GM12878 (cell line): Measurements from ENCODE around the gene BIRC7. TPM values are rescaled to one million over a fixed set of nuclear protein-coding genes. Genes with fewer than 3 reads are reported as not detected.

Experiments used
- ATAC-seq: fragments of 200-7000 bp; cut with Tn5 transposase; 3 replicates; pipeline ENCODE4 v1.9.1; 2020; ENCODE audit warnings: mild to moderate bottlenecking, moderate library complexity
- BruUV-seq: library from RNA; stranded (reverse); fragments of 400-500 nt; replicated peaks from 2 replicates; lab custom pipeline; 2021; lab: Mats Ljungman, UMichigan
- CTCF ChIA-PET: fragments of 300-600 bp; sonication (Branson Sonifier 250); formaldehyde crosslinking; extraction: SDS; loops from one replicate; lab custom pipeline; 2021; ENCODE audit warnings: inconsistent platforms; lab: Yijun Ruan, JAX
- POLR2A ChIA-PET: fragments of 350-600 bp; formaldehyde crosslinking; extraction: SDS; loops from one replicate; lab custom pipeline; 2021; ENCODE audit warnings: inconsistent platforms; lab: Charles Lee
- RAD21 ChIA-PET: fragments of 300-600 bp; sonication (Branson Sonifier 250); formaldehyde crosslinking; loops from one replicate; lab custom pipeline; 2023; ENCODE audit warnings: antibody characterized with exemption; ENCODE audit not compliant: unreplicated experiment; lab: Charles Lee
- SMC1A ChIA-PET: fragments of 300-600 bp; sonication (Branson Sonifier 250); formaldehyde crosslinking; loops from one replicate; lab custom pipeline; 2023; ENCODE audit not compliant: unreplicated experiment, uncharacterized antibody; lab: Charles Lee
- DNase-seq: peaks from one replicate; pipeline ENCODE4 v3.0.0-alpha.2; 2011; ENCODE audit warnings: low read depth, low spot score
- FAIRE-seq: peaks from 3 replicates; lab custom pipeline; 2011; peaks lifted over from hg19 to GRCh38; lab: Jason Lieb, UNC
- H2AFZ ChIP-seq: 2 replicates; pipeline ENCODE4 v1.6.0; 2011; ENCODE audit warnings: low read depth, low read length, control low read depth; ENCODE audit not compliant: control insufficient read depth
- H3K27ac ChIP-seq: 2 replicates; pipeline ENCODE4 v1.5.1; 2011; ENCODE audit warnings: control low read depth; ENCODE audit not compliant: control insufficient read depth, insufficient read depth
- H3K27me3 ChIP-seq, 2 experiments: replicated peaks in 1 of 2; 2 replicates each; pipeline versions ENCODE4 v1.6.0 to v1.6.1; 2011; ENCODE audit warnings: low read length in 1 of 2; ENCODE audit not compliant: control insufficient read depth in 2 of 2, insufficient read depth in 2 of 2
- H3K36me3 ChIP-seq, 2 experiments: 2 replicates each; pipeline ENCODE4 v1.5.1; 2011; ENCODE audit warnings: low read length in 1 of 2; ENCODE audit not compliant: control insufficient read depth in 2 of 2, insufficient read depth in 2 of 2
- H3K4me1 ChIP-seq: 2 replicates; pipeline ENCODE4 v1.6.1; 2011; ENCODE audit warnings: mild to moderate bottlenecking, low read length, moderate library complexity, mixed read lengths; ENCODE audit not compliant: control insufficient read depth, insufficient read depth
- H3K4me2 ChIP-seq: 2 replicates; pipeline ENCODE4 v1.6.0; 2011; ENCODE audit warnings: control low read depth; ENCODE audit not compliant: control insufficient read depth, insufficient read depth
- H3K4me3 ChIP-seq: fragments of 200-600 bp; sonication (generic); 2 replicates; pipeline ENCODE4 v1.5.1; 2016
- H3K79me2 ChIP-seq: 2 replicates; pipeline ENCODE4 v1.6.0; 2011; ENCODE audit warnings: low read length; ENCODE audit not compliant: control insufficient read depth, insufficient read depth
- H3K9ac ChIP-seq: 2 replicates; pipeline ENCODE4 v1.8.0; 2011; ENCODE audit warnings: low read length, control low read depth, mixed read lengths; ENCODE audit not compliant: control insufficient read depth, insufficient read depth
- H3K9me3 ChIP-seq: replicated peaks from 3 replicates; pipeline ENCODE4 v1.5.1; 2011; ENCODE audit warnings: mild to moderate bottlenecking, low read length; ENCODE audit not compliant: control insufficient read depth, insufficient read depth
- H4K20me1 ChIP-seq: 2 replicates; pipeline ENCODE4 v1.6.0; 2011; ENCODE audit not compliant: control insufficient read depth, insufficient read depth
- ATF7 ChIP-seq: fragments of 450-650 bp; IDR thresholded peaks from 2 replicates; pipeline ENCODE4 v1.6.1; 2016; ENCODE audit warnings: low read depth, mild to moderate bottlenecking
- CBX5 ChIP-seq: sonication (generic); IDR thresholded peaks from 2 replicates; pipeline ENCODE4 v1.6.1; 2016; ENCODE audit warnings: low read depth, moderate library complexity, mild to moderate bottlenecking, inconsistent platforms
- EED ChIP-seq: sonication (generic); IDR thresholded peaks from 2 replicates; pipeline ENCODE4 v1.6.1; 2016; ENCODE audit warnings: antibody characterized with exemption, low read depth
- EGR1 ChIP-seq, 2 experiments: IDR thresholded peaks; 1 replicate in 1 of 2; 2 replicates in 1 of 2; pipeline ENCODE4 v1.6.1; 2011 to 2012; ENCODE audit warnings: low read depth in 2 of 2, low read length in 2 of 2, borderline replicate concordance in 1 of 2, mild to moderate bottlenecking in 1 of 2, moderate library complexity in 1 of 2
- MYB ChIP-seq: fragments of 150-350 bp; IDR thresholded peaks from 2 replicates; pipeline ENCODE4 v1.6.1; 2014; ENCODE audit warnings: mild to moderate bottlenecking, low read depth, low read length, borderline replicate concordance
- PML ChIP-seq: IDR thresholded peaks from 2 replicates; pipeline ENCODE4 v1.6.1; 2012; ENCODE audit warnings: low read length, inconsistent platforms
- POU2F2 ChIP-seq: IDR thresholded peaks from 3 replicates; pipeline ENCODE4 v1.6.1; 2011; ENCODE audit warnings: low read depth, mild to moderate bottlenecking, low read length, borderline replicate concordance
- RAD51 ChIP-seq: fragments of 450-650 bp; IDR thresholded peaks from 2 replicates; pipeline ENCODE4 v1.6.1; 2016; ENCODE audit warnings: moderate library complexity, mild to moderate bottlenecking, inconsistent platforms
- RELB ChIP-seq: fragments of 450-650 bp; IDR thresholded peaks from 2 replicates; pipeline ENCODE4 v1.6.1; 2017; ENCODE audit warnings: low read depth, mild to moderate bottlenecking, moderate library complexity
- ZBTB40 ChIP-seq: fragments of 450-650 bp; IDR thresholded peaks from 2 replicates; pipeline ENCODE4 v1.6.1; 2016; ENCODE audit warnings: mild to moderate bottlenecking, moderate library complexity, borderline replicate concordance
- WGBS: methylation state at CpG from one replicate; pipeline ENCODE4 v1.1.6; 2016; ENCODE audit warnings: low lambda C conversion rate; ENCODE audit not compliant: insufficient replicate concordance, insufficient coverage; ENCODE audit errors: missing lambda C conversion rate; 5-methylcytosine and 5-hydroxymethylcytosine counted together
- in situ Hi-C: fragments of 300-500 bp; cut with MboI; formaldehyde crosslinking; loops from 9 replicates; pipeline ENCODE4 v1.14.3; 2018; ENCODE audit warnings: mixed read lengths
- intact Hi-C: fragments of 100-400 bp; cut with micrococcal nuclease; formaldehyde crosslinking; loops from one replicate; pipeline ENCODE4 v1.14.2; 2022; ENCODE audit not compliant: unreplicated experiment
- polyA plus RNA-seq, 11 experiments: library from polyadenylated mRNA; depleted of rRNA in 4 of 11; unstranded in 6 of 11; stranded (reverse) in 5 of 11; fragments of >200 nt; fragmentation: Nextera tagmentation in 4 of 11; fragmentation: Illumina TruSeq in 1 of 11; extraction: Ambion mirVana in 4 of 11; extraction: Trizol in 1 of 11; gene quantifications; 1 replicate in 1 of 11; 2 replicates in 10 of 11; pipeline versions ENCODE4 v1.2.1 to v1.2.3, GENCODE V29; 2011 to 2016; ENCODE audit warnings: inconsistent platforms in 2 of 11, missing spikeins in 2 of 11, low read depth in 1 of 11
- total RNA-seq, 4 experiments: library from RNA; depleted of rRNA in 3 of 4; stranded (reverse); fragments of >200 nt in 3 of 4; fragmentation: Illumina TruSeq in 1 of 4; extraction: Trizol in 1 of 4; gene quantifications; 2 replicates each; pipeline versions ENCODE4 v1.2.1 to v1.2.3, GENCODE V29; 2013 to 2021

BIRC7 gene
- total and polyA plus RNA-seq, 10 of the 15 experiments (the other 5 are each of a cell fraction or from before 2014, with no cell fraction given): 0.31 TPM; not detected in 9

GRCh38 chr20:63241272-63241671 is 5.6 kb downstream of the BIRC7 start (continued):
- no peak for TF ChIP-seq MYB
- TF ChIP-seq CBX5: no peak
- no peak for TF ChIP-seq PML
- TF ChIP-seq EGR1 (IDR thresholded peaks at IDR 0.05; ENCODE audit: borderline replicate concordance in 1 of 2, low read depth in 2 of 2, low read length in 2 of 2): no peak

- ChIA-PET CTCF (no interaction called here), RAD21 (no interaction called here)
- WGBS: 42% methylated on average over 21 of the region's 21 CpGs
These were observed 7.0 kb downstream of the BIRC7 start for GRCh38 chr20:63242736-63243135.

More at GRCh38 chr20:63242736-63243135, 7.0 kb downstream of the BIRC7 start:
- ChIA-PET POLR2A (no interaction called here), SMC1A (no interaction called here)
- Histone ChIP-seq H3K79me2 (no peaks in the 10 kb centered on the region), H3K4me2 (no peak overlapping the region), H3K27me3 (peaks cover 0 to 2% of the 10 kb centered on the region in 2 experiments; a peak in 1 of 4 replicates), H3K9ac (no peak overlapping the region), H4K20me1 (no peaks in the 10 kb centered on the region), H3K4me3 (no peak overlapping the region), H2AFZ (no peak overlapping the region), H3K27ac (no peak overlapping the region), H3K36me3 (no peaks in the 10 kb centered on the region), H3K9me3 (no peaks in the 10 kb centered on the region), H3K4me1 (no peaks in the 10 kb centered on the region)
- ATAC-seq (no peak), FAIRE-seq (no peak), DNase-seq (no peak)
- in situ Hi-C loops (no loop called here), intact Hi-C loops (no loop called here)
- BruUV-seq: no TSS peak
- TF ChIP-seq POU2F2: no peak
- no peak for TF ChIP-seq ATF7
- TF ChIP-seq RELB: no peak
- TF ChIP-seq ZBTB40: no peak
- no peak for TF ChIP-seq EED
- no peak for TF ChIP-seq RAD51
